HG03135 (cell line): ENCODE measurements around the gene ADGRD1.

Experiments
- ATAC-seq: cut with Tn5 transposase; IDR thresholded peaks from one replicate; pipeline ENCODE4 v1.9.1; 2021; ENCODE audit warnings: mild to moderate bottlenecking, moderate library complexity; ENCODE audit not compliant: unreplicated experiment

The ADGRD1 gene

GRCh38 chr12:131187602-131188001, 233.9 kb downstream of the ADGRD1 start:
- ATAC-seq = no peak

DNA sequence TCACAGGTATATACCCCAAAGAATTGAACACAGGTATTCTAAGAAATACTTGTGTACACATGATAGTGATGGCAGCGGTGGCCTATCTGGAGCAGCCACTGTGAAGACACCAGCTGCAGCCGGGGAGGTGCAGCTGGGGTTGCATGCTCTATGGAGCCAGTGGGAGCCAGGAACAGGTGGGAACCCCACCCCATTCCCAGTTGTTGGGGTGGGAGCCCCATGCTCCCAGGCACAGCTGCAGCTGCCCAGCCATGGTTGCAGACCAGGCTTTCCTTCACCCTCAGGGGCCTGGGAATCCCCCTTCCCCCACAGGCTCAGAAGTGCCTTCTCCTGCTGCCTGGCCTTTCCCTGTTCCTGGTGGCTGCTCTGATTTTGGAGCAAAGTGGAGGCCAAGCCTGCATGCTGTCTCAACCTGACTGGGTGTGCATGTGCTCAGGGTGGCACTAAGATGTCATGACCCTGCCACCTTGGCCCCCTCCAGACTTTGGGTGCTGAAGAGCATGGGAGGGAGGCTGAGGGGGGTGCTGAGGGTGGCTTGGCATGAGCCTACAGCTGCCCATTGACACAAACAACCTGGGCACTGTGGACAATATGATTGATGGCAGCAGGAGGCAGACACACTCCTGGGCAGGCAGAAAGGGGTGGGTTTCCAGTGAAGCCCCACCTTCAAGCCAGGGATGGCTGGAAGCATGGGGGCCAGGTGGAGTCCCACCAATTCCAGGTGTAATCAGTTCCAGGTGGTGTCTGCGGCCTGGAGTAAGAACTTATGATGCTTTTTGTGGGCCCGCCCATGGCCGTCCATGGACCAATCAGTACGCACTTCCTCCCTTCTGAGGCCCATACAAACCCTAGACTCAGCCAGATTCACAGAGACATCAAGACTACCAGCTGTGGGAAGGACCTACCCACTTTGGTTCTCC, 234.7 kb downstream of the ADGRD1 start:
- ATAC-seq = no peak

GRCh38 chr12:131189781-131190180, 236.1 kb downstream of the ADGRD1 start:
- ATAC-seq = no peak

- no peak for ATAC-seq
Observed at GRCh38 chr12:131190965-131191364, 237.3 kb downstream of the ADGRD1 start.
